ENCODE measurements around the gene PHF23.

PHF23 gene

GRCh38 chr17:7239091-7240027, at the start of gene PHF23:
Gene PHF23, minus strand, starts transcription at chr17:7239457. Its CDS starts 178 bp downstream, at chr17:7239279.
- DNase-seq = peak; percentile 99

- no peak for DNase-seq
Observed at GRCh38 chr17:7285679-7286078, 46.4 kb upstream of the PHF23 start.

GRCh38 chr17:7284911-7285310, 45.7 kb upstream of the PHF23 start:
- no peak for DNase-seq

- no peak for DNase-seq
Observed at GRCh38 chr17:7283471-7284216, 44.4 kb upstream of the PHF23 start.

- DNase-seq = no peak
Observed at GRCh38 chr17:7282752-7283321, 43.6 kb upstream of the PHF23 start.

- DNase-seq = no peak
Observed at GRCh38 chr17:7281953-7282751, 42.9 kb upstream of the PHF23 start.

GRCh38 chr17:7281074-7281952, 42.1 kb upstream of the PHF23 start, which contains the start of gene SLC2A4:
Gene SLC2A4, plus strand, starts transcription at chr17:7281718. Its CDS starts 217 bp downstream, at chr17:7281935.
- peak; percentile 90 for DNase-seq

GRCh38 chr17:7280519-7281073, 41.3 kb upstream of the PHF23 start:
- DNase-seq = peak; percentile 89

- DNase-seq = no peak
Observed at GRCh38 chr17:7279448-7279847, 40.2 kb upstream of the PHF23 start.

- no peak for DNase-seq
Observed at GRCh38 chr17:7266784-7267183, 27.5 kb upstream of the PHF23 start.

GRCh38 chr17:7263801-7264078, 24.5 kb upstream of the PHF23 start:
- DNase-seq = no peak

GRCh38 chr17:7262935-7263800, 23.9 kb upstream of the PHF23 start:
- no peak for DNase-seq

GRCh38 chr17:7262192-7262934, 23.1 kb upstream of the PHF23 start, which contains the start of gene CLDN7:
Gene CLDN7, minus strand, starts transcription at chr17:7262478. Its CDS starts 435 bp downstream, at chr17:7262043.
- no peak for DNase-seq

- peak; percentile 39 for DNase-seq
Observed at GRCh38 chr17:7261379-7262191, 22.3 kb upstream of the PHF23 start.

- DNase-seq = peak; percentile 39
Observed at GRCh38 chr17:7260651-7261378, 21.6 kb upstream of the PHF23 start.

GRCh38 chr17:7260151-7260550, 20.9 kb upstream of the PHF23 start:
- no peak for DNase-seq

GRCh38 chr17:7259555-7259889, 20.3 kb upstream of the PHF23 start:
- no peak for DNase-seq
